ENCODE measurements around the gene MEGF6.

MEGF6 gene

GRCh38 chr1:3480369-3480719 lies 131.0 kb downstream of the MEGF6 start:
- no peak for DNase-seq

- no peak for DNase-seq
These were observed 131.6 kb downstream of the MEGF6 start for GRCh38 chr1:3479511-3480368.

- DNase-seq = no peak
These were observed 133.1 kb downstream of the MEGF6 start for GRCh38 chr1:3478187-3478586.

- no peak for DNase-seq
These were observed 133.9 kb downstream of the MEGF6 start for GRCh38 chr1:3477241-3477995.

GRCh38 chr1:3476666-3477065 lies 134.6 kb downstream of the MEGF6 start:
- no peak for DNase-seq

GRCh38 chr1:3475839-3476573 lies 135.3 kb downstream of the MEGF6 start:
- no peak for DNase-seq

GRCh38 chr1:3474421-3474820 lies 136.9 kb downstream of the MEGF6 start:
- no peak for DNase-seq

- no peak for DNase-seq
These were observed 137.3 kb downstream of the MEGF6 start for GRCh38 chr1:3474016-3474415.

GRCh38 chr1:3473381-3473844 lies 137.9 kb downstream of the MEGF6 start:
- DNase-seq = no peak

- DNase-seq = no peak
These were observed 138.4 kb downstream of the MEGF6 start for GRCh38 chr1:3472906-3473305.

- DNase-seq = no peak
These were observed 139.0 kb downstream of the MEGF6 start for GRCh38 chr1:3472088-3472850.

- no peak for DNase-seq
These were observed 139.8 kb downstream of the MEGF6 start for GRCh38 chr1:3471356-3472087.

- no peak for DNase-seq
These were observed 140.5 kb downstream of the MEGF6 start for GRCh38 chr1:3470650-3471355.

- no peak for DNase-seq
These were observed 141.3 kb downstream of the MEGF6 start for GRCh38 chr1:3469849-3470649.

- DNase-seq = no peak
These were observed 142.0 kb downstream of the MEGF6 start for GRCh38 chr1:3469104-3469848.

- no peak for DNase-seq
These were observed 142.8 kb downstream of the MEGF6 start for GRCh38 chr1:3468236-3469103.

- DNase-seq = no peak
These were observed 143.9 kb downstream of the MEGF6 start for GRCh38 chr1:3467096-3468036.

All from activated gamma-delta T cell (primary cell).